NCI-H524 (cell line): ENCODE measurements around the gene SLC25A41.
"Not testable (repeated sequence)": the region's sequence is repeated elsewhere in the genome, so short reads cannot be mapped to it uniquely, and the experiment has no call there.

Experiments
- DNase-seq, 2 experiments: peaks; one replicate each; lab custom pipeline; 2025; lab: John Stamatoyannopoulos, UW

The SLC25A41 gene

GRCh38 chr19:6412061-6412446, 21.5 kb downstream of the SLC25A41 start:
- no peak for DNase-seq

- no peak for DNase-seq
These were observed 24.2 kb downstream of the SLC25A41 start for GRCh38 chr19:6409346-6409745.

GRCh38 chr19:6406401-6406800, 27.2 kb downstream of the SLC25A41 start:
- no peak for DNase-seq

GRCh38 chr19:6402837-6403608, 30.5 kb downstream of the SLC25A41 start:
- DNase-seq = peak in 1 of 2 experiments; percentile 34

GRCh38 chr19:6402058-6402457, 31.5 kb downstream of the SLC25A41 start:
- no peak for DNase-seq

- not testable (repeated sequence) for DNase-seq
These were observed 33.3 kb downstream of the SLC25A41 start for GRCh38 chr19:6400062-6400944.

GRCh38 chr19:6396305-6396704, 37.3 kb downstream of the SLC25A41 start:
- DNase-seq = no peak

- no peak for DNase-seq
These were observed 38.7 kb downstream of the SLC25A41 start for GRCh38 chr19:6394831-6395230.

GRCh38 chr19:6393983-6394412, 39.6 kb downstream of the SLC25A41 start:
- DNase-seq = peak in 1 of 2 experiments; percentile 78

GRCh38 chr19:6393074-6393982, 40.2 kb downstream of the SLC25A41 start, which contains the start of gene GTF2F1:
TSS of gene GTF2F1 (minus strand) at chr19:6393164. CDS start at chr19:6392995, 169 bp downstream.
- DNase-seq = peak; percentile 97

GRCh38 chr19:6392221-6393073, 41.1 kb downstream of the SLC25A41 start:
- no peak for DNase-seq

GRCh38 chr19:6387372-6387771, 46.2 kb downstream of the SLC25A41 start:
- DNase-seq = no peak

- DNase-seq = no peak
These were observed 49.2 kb downstream of the SLC25A41 start for GRCh38 chr19:6384381-6384780.

- no peak for DNase-seq
These were observed 50.4 kb downstream of the SLC25A41 start for GRCh38 chr19:6383188-6383587.

GRCh38 chr19:6381030-6381750, 52.4 kb downstream of the SLC25A41 start:
- DNase-seq = no peak

- no peak for DNase-seq
These were observed 53.8 kb downstream of the SLC25A41 start for GRCh38 chr19:6379744-6380143.

GRCh38 chr19:6378486-6378885, 55.1 kb downstream of the SLC25A41 start:
- peak in 1 of 2 experiments; percentile 14 for DNase-seq

- no peak for DNase-seq
These were observed 55.5 kb downstream of the SLC25A41 start for GRCh38 chr19:6378041-6378440.

- no peak for DNase-seq
These were observed 56.9 kb downstream of the SLC25A41 start for GRCh38 chr19:6376512-6377190.
